Mesothelial cell of epicardium (in vitro differentiated cells): ENCODE measurements around the gene WDR33. TPM values are rescaled to one million over a fixed set of nuclear protein-coding genes. Genes with fewer than 3 reads are reported as not detected.
A peak's percentile ranks its signal among the peaks of the same experiment; 100 is the strongest.

Experiments
- DNase-seq, 2 experiments: peaks; one replicate each; pipeline ENCODE4 v3.0.0; 2021; ENCODE audit warnings: low spot score in 2 of 2; ENCODE audit not compliant: unreplicated experiment in 2 of 2
- H3K27ac Mint-ChIP-seq: 2 replicates; pipeline ENCODE4 v1.8.0; 2021; ENCODE audit warnings: mixed read lengths
- H3K27me3 Mint-ChIP-seq: 2 replicates; pipeline ENCODE4 v1.8.0; 2021; ENCODE audit warnings: low read depth, mixed read lengths
- H3K36me3 Mint-ChIP-seq: 2 replicates; pipeline ENCODE4 v1.8.0; 2021; ENCODE audit warnings: mixed read lengths
- H3K4me1 Mint-ChIP-seq: 2 replicates; pipeline ENCODE4 v1.8.0; 2021; ENCODE audit warnings: mixed read lengths
- H3K4me3 Mint-ChIP-seq: 2 replicates; pipeline ENCODE4 v1.8.0; 2021; ENCODE audit warnings: mild to moderate bottlenecking, moderate library complexity, mixed read lengths
- H3K9me3 Mint-ChIP-seq: 2 replicates; pipeline ENCODE4 v1.8.0; 2021; ENCODE audit warnings: mixed read lengths
- CTCF ChIP-seq: fragments of 200-600 bp; sonication (generic); IDR thresholded peaks from one replicate; pipeline ENCODE4 v1.5.0; 2021; ENCODE audit warnings: antibody characterized with exemption; ENCODE audit not compliant: unreplicated experiment
- total RNA-seq: library from RNA; stranded (reverse); gene quantifications from 3 replicates; pipeline ENCODE4 v1.2.1, GENCODE V29; 2021

WDR33 gene
- total RNA-seq, 1 donor from 2014 or later = 61.4 TPM

DNA sequence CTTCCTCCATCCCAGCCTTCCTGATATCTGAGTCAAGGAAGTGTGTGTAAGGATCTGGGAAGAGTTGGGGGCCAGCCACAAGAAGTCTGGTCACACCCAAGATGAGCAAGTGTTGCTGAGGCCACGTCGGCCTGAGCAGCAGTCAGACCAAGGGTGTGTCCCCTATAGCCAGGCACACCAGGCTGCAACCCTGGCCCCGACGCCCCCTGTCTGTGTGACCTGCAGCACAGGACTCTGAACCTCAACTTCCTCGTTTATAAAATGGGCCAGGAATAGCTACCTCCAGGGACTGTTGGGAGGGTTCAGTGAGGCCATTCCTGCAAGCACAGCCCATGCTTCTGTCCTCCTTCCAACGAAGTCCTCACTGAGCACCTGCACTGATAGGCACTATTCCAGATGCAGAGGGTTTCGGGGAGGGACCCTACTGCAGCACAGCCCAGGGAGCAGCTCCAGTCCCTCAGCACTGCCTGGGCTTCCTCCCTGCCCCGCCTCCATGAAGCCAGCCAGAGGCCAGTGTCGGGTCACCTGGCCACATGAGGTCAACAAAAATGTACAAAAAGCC lies 148.9 kb downstream of the WDR33 start:
- no peaks in the 10 kb centered on the region for H3K9me3 Mint-ChIP-seq
- H3K27me3 Mint-ChIP-seq = peaks cover 40% of the 10 kb centered on the region
- H3K36me3 Mint-ChIP-seq = no peaks in the 10 kb centered on the region
- no peak for TF ChIP-seq CTCF
- no peak overlapping the region for H3K4me3 Mint-ChIP-seq
- DNase-seq = no peak
- peaks cover 4% of the 10 kb centered on the region for H3K4me1 Mint-ChIP-seq
- H3K27ac Mint-ChIP-seq = no peak overlapping the region

DNA sequence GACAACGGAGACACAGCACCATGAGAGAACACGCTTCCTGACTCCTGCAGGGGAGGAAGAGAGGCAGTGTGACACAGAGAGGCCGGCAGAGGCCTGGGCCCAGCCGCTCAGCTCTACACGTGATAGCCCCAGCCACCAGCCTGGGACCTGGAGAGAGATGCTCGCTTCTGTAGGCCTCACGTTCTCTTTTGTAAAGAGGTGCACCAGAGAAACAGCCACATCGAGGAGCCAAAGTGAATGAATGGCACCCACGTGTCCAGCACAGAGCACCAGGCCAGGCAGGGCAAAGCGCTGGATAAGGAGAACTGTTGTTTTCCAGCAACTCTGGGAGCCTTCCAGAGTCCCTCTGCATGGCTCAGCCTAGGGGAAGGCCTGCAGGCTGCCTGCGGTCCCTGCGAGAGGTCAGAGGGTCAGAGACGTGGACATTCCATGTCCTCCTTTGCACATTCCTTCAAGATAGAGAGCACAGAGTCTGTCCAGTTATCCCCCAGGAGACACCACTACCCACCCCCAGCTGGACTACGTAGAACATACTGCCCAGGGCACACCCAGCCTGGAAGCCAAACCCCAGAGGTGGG lies 149.8 kb downstream of the WDR33 start:
- Mint-ChIP-seq H3K27me3 (peaks cover 32% of the 10 kb centered on the region), H3K4me1 (peaks cover 4% of the 10 kb centered on the region), H3K9me3 (no peaks in the 10 kb centered on the region), H3K36me3 (no peaks in the 10 kb centered on the region), H3K4me3 (no peak overlapping the region), H3K27ac (no peak overlapping the region)
- TF ChIP-seq CTCF = no peak
- no peak for DNase-seq

GRCh38 chr2:127660291-127660578 lies 150.7 kb downstream of the WDR33 start:
- H3K4me1 Mint-ChIP-seq = peaks cover 4% of the 10 kb centered on the region
- no peak overlapping the region for H3K27ac Mint-ChIP-seq
- TF ChIP-seq CTCF = no peak
- H3K36me3 Mint-ChIP-seq = no peaks in the 10 kb centered on the region
- H3K4me3 Mint-ChIP-seq = no peak overlapping the region
- DNase-seq = peak in 1 of 2 experiments; percentile 0
- no peaks in the 10 kb centered on the region for H3K9me3 Mint-ChIP-seq
- H3K27me3 Mint-ChIP-seq = peaks cover 23% of the 10 kb centered on the region

DNA sequence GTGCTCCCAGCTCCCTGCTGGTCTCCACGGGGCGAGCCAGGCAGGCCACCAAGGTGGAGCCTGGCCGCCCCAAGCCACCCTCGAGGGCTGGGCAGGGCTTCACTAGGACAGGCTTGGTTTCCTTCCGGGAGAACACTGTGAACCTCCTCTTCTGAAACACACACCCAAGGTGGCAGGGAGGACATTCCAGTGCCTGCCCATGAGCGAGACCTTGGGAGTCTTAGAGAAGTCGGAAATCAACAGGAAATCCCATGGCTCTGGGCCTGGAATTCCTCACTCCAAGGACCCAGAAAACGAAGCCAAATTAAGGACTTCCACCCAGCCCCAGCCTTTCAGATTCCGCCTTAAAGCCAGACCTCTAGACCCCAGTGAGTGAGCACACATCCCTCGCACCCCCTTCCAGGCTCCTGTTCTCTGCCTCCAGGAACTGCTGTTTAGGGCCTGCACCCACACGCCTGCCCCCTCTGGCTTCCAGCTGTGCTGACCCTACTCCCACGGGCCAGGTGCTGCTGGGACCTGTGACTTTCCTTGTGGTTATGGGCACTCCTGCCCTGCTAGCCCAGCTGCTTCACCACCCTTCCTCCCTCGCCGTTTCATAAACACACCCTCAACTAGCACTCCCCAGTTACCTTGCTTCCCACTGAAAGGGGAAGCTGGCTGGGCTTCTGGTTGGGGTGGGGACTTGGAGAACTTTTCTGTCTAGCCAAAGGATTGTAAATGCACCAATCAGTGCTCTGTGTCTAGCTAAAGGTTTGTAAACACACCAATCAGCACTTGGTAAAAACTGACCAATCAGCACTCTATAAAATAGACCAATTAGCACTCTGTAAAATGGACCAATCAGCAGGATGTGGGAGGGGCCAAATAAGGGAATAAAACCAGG lies 151.3 kb downstream of the WDR33 start:
- Mint-ChIP-seq H3K36me3 (no peaks in the 10 kb centered on the region), H3K27me3 (peaks cover 17% of the 10 kb centered on the region), H3K4me1 (peaks cover 4% of the 10 kb centered on the region), H3K27ac (no peak overlapping the region), H3K4me3 (no peak overlapping the region), H3K9me3 (no peaks in the 10 kb centered on the region)
- TF ChIP-seq CTCF = no peak
- DNase-seq = peak in 1 of 2 experiments; percentile 2

- peaks cover 3% of the 10 kb centered on the region for H3K4me1 Mint-ChIP-seq
- H3K9me3 Mint-ChIP-seq = no peaks in the 10 kb centered on the region
- peaks cover 12% of the 10 kb centered on the region for H3K27me3 Mint-ChIP-seq
- no peak overlapping the region for H3K4me3 Mint-ChIP-seq
- no peak for DNase-seq
- no peak for TF ChIP-seq CTCF
- no peak overlapping the region for H3K27ac Mint-ChIP-seq
- H3K36me3 Mint-ChIP-seq = no peaks in the 10 kb centered on the region
Measured at GRCh38 chr2:127658641-127659407, 152.1 kb downstream of the WDR33 start.
